NCI-H2196 treated with DMSO at 0.1 percent for 48 hours (cell line): ENCODE results near the gene RHOXF1.
"Not testable (repeated sequence)": the region's sequence is repeated elsewhere in the genome, so short reads cannot be mapped to it uniquely, and the experiment has no call there.

Experiments used
- DNase-seq: peaks from one replicate; lab custom pipeline; 2025; ENCODE audit not compliant: unreplicated experiment; lab: John Stamatoyannopoulos, UW

Gene RHOXF1

DNA sequence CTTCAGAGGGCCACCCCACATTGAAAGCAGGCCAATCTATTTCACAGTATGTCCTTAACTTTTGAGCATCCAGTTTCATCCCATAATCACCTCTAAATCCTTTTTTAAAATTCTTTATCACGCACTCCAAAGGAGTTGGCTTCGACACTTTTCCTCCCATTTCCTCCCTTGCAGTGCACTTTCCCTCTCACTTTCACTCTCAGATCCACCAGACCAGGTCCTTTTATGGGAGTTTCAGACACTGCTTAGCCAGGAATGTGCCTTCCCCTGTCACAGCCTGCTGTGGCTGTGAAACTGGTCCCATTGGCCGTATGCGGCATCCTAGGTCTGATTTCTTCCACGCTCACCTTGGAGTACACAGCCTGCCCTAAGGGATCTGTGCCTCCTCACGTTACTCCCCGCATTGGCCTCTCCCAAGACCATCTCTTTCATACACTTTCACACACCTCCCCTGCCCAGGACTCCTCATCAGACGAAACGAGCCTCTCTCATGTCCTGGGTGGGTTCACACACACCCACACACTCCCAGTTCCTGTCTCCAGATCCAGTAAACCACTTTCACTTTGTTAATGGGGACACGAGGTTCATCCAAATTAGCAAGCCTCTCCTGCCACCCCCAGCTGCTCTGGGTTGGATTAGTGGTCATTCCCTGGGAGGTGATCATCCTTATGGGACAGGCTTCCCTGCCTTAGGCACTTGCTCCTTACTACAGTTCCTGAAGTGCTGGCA, 28.3 kb downstream of the RHOXF1 start:
- no peak for DNase-seq

GRCh38 chrX:120085553-120086185, 30.0 kb downstream of the RHOXF1 start:
- not testable (repeated sequence) for DNase-seq

DNA sequence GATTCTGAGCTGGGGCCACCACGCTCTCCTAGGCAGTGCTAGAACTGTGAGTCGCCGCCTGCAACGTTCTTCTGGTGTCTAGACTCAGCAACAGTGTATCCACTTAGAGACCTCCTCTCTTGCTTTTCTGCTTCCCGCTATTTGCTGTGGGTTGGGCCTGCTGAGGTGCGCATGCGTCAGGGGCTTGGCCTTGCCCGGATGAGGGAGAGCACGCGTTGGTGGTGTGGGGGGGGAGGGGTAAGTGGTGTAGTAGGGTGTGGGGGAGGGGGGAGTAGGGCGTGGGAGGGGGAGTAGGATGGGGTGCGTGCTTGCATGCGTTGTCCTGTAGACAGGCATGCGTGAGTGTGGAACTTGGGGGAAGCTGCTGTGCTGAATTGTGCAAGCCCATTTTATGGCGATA, 38.1 kb downstream of the RHOXF1 start, which contains the start of gene RHOXF2B:
TSS of gene RHOXF2B (minus strand) at position 101 of the 400 bp plus-strand sequence. CDS start 138 bp downstream, outside the sequence.
- DNase-seq: not testable (repeated sequence)

DNA sequence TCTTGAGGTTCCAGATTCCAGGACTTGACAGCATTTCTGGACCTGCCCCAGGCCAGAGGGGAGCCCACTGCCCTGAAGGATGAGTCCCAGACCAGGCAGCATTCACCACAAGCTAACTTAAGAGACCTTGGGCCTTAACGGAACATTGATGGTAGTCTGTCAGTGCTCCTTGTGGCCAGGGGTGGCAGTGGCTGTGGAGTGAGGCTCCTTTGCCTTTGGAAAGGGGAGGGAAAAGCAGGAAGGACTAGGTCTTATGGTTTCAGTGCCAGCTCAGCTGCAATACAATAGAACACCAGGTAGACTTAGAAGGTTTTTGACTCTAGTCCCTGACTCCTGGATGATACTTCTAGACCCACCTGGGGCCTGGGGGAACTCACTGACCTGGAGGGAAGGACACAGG, 49.5 kb downstream of the RHOXF1 start:
- DNase-seq: not testable (repeated sequence)
